Measurements from ENCODE around the gene PBX2. TPM values are rescaled to one million over a fixed set of nuclear protein-coding genes. Genes with fewer than 3 reads are reported as not detected.

PBX2 gene
- total and polyA plus RNA-seq, 10 of the 15 experiments (the other 5 are each of a cell fraction or from before 2014, with no cell fraction given) = 0.84 to 66.5 (median 20.6) TPM

DNA sequence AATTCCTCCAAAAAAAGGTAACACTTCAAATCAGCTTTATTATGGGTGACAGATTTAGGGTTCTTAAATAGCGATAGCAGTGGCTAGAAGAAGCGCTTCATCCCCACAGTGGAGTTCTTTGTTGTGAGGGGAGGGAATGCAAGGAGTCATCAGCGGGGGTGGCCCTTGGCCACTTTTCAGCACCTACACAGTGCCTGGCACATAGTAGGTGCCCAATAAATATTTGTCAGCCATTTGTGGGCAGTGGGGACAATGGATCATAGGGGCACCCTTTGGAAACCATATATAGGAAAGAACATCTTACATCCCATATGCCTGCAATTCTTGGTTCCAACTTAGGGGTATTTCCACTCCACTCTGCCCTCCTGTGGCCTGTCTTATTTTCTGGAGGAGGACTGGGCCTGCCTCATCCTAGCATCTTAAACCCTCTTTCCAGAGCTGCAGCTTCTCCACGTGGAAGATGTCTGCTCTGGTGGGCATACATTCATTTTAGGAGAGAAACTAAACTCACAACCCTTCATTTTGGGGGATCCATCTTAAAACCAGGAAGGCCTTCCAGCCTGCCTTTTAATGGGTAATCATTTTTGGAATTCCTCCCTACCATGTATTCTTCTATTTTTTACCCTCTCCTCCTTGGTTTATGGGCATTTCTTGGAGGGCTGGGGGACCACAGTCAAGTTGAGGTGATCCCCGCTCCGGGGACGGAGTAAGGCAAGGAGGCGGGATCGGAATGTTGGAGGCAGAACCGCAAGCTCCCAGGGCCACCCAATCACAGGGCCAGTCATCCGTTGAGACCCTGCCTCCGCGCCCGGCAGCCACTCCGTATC, 5.0 kb upstream of the PBX2 start (continued):
- no peak for TF ChIP-seq HDAC6 (IDR thresholded peaks at IDR 0.05; ENCODE audit: unreplicated experiment)
- TF ChIP-seq, protein P1, sequence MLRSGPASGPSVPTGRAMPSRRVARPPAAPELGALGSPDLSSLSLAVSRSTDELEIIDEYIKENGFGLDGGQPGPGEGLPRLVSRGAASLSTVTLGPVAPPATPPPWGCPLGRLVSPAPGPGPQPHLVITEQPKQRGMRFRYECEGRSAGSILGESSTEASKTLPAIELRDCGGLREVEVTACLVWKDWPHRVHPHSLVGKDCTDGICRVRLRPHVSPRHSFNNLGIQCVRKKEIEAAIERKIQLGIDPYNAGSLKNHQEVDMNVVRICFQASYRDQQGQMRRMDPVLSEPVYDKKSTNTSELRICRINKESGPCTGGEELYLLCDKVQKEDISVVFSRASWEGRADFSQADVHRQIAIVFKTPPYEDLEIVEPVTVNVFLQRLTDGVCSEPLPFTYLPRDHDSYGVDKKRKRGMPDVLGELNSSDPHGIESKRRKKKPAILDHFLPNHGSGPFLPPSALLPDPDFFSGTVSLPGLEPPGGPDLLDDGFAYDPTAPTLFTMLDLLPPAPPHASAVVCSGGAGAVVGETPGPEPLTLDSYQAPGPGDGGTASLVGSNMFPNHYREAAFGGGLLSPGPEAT (IDR thresholded peaks at IDR 0.05; ENCODE audit: low read depth) = peak; percentile 78
- no peak for TF ChIP-seq JUNB (IDR thresholded peaks at IDR 0.05)
- TF ChIP-seq BRCA1 (IDR thresholded peaks at IDR 0.05; ENCODE audit: low read depth, low read length) = no peak
- no peak for TF ChIP-seq TBL1XR1 (IDR thresholded peaks at IDR 0.05; ENCODE audit: low read depth, low read length)
- TF ChIP-seq, protein P2, sequence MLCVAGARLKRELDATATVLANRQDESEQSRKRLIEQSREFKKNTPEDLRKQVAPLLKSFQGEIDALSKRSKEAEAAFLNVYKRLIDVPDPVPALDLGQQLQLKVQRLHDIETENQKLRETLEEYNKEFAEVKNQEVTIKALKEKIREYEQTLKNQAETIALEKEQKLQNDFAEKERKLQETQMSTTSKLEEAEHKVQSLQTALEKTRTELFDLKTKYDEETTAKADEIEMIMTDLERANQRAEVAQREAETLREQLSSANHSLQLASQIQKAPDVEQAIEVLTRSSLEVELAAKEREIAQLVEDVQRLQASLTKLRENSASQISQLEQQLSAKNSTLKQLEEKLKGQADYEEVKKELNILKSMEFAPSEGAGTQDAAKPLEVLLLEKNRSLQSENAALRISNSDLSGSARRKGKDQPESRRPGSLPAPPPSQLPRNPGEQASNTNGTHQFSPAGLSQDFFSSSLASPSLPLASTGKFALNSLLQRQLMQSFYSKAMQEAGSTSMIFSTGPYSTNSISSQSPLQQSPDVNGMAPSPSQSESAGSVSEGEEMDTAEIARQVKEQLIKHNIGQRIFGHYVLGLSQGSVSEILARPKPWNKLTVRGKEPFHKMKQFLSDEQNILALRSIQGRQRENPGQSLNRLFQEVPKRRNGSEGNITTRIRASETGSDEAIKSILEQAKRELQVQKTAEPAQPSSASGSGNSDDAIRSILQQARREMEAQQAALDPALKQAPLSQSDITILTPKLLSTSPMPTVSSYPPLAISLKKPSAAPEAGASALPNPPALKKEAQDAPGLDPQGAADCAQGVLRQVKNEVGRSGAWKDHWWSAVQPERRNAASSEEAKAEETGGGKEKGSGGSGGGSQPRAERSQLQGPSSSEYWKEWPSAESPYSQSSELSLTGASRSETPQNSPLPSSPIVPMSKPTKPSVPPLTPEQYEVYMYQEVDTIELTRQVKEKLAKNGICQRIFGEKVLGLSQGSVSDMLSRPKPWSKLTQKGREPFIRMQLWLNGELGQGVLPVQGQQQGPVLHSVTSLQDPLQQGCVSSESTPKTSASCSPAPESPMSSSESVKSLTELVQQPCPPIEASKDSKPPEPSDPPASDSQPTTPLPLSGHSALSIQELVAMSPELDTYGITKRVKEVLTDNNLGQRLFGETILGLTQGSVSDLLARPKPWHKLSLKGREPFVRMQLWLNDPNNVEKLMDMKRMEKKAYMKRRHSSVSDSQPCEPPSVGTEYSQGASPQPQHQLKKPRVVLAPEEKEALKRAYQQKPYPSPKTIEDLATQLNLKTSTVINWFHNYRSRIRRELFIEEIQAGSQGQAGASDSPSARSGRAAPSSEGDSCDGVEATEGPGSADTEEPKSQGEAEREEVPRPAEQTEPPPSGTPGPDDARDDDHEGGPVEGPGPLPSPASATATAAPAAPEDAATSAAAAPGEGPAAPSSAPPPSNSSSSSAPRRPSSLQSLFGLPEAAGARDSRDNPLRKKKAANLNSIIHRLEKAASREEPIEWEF (IDR thresholded peaks at IDR 0.05; ENCODE audit: insufficient replicate concordance, low read depth, low read length) = no peak
- TF ChIP-seq EED (IDR thresholded peaks at IDR 0.05; ENCODE audit: low read depth) = peak; percentile 64
- TF ChIP-seq BMI1 (IDR thresholded peaks at IDR 0.05; ENCODE audit: borderline replicate concordance) = no peak
- TF ChIP-seq RB1 (IDR thresholded peaks at IDR 0.05; ENCODE audit: borderline replicate concordance) = peak; percentile 61; the same call in 1 of the 2 replicates
- TF ChIP-seq, protein P3, sequence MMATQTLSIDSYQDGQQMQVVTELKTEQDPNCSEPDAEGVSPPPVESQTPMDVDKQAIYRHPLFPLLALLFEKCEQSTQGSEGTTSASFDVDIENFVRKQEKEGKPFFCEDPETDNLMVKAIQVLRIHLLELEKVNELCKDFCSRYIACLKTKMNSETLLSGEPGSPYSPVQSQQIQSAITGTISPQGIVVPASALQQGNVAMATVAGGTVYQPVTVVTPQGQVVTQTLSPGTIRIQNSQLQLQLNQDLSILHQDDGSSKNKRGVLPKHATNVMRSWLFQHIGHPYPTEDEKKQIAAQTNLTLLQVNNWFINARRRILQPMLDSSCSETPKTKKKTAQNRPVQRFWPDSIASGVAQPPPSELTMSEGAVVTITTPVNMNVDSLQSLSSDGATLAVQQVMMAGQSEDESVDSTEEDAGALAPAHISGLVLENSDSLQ (IDR thresholded peaks at IDR 0.05) = no peak
- TF ChIP-seq KDM1A (IDR thresholded peaks at IDR 0.05; ENCODE audit: borderline replicate concordance) = no peak
- TF ChIP-seq RAD51 (IDR thresholded peaks at IDR 0.05) = peak; percentile 15; the same call in 1 of the 2 replicates
- TF ChIP-seq SMAD5 (IDR thresholded peaks at IDR 0.05; ENCODE audit: low read depth) = peak; percentile 51; the same call in 1 of the 2 replicates
- TF ChIP-seq CBX3 (IDR thresholded peaks at IDR 0.05; ENCODE audit: borderline replicate concordance, low read depth) = no peak
- TF ChIP-seq SREBF1 (IDR thresholded peaks at IDR 0.05; ENCODE audit: low read length) = no peak
- TF ChIP-seq POU2F2 (IDR thresholded peaks at IDR 0.05; ENCODE audit: borderline replicate concordance, low read depth, low read length) = peak; percentile 66; the same call in 1 of the 3 replicates
- peak; percentile 34; the same call in 1 of the 2 replicates for TF ChIP-seq SIN3A (IDR thresholded peaks at IDR 0.05; ENCODE audit: low read depth, low read length)
- TF ChIP-seq IRF4 (IDR thresholded peaks at IDR 0.05; ENCODE audit: low read depth, low read length) = no peak
- TF ChIP-seq EGR1 (IDR thresholded peaks at IDR 0.05; ENCODE audit: borderline replicate concordance in 1 of 2, low read depth in 2 of 2, low read length in 2 of 2) = no peak
- TF ChIP-seq, protein P4, sequence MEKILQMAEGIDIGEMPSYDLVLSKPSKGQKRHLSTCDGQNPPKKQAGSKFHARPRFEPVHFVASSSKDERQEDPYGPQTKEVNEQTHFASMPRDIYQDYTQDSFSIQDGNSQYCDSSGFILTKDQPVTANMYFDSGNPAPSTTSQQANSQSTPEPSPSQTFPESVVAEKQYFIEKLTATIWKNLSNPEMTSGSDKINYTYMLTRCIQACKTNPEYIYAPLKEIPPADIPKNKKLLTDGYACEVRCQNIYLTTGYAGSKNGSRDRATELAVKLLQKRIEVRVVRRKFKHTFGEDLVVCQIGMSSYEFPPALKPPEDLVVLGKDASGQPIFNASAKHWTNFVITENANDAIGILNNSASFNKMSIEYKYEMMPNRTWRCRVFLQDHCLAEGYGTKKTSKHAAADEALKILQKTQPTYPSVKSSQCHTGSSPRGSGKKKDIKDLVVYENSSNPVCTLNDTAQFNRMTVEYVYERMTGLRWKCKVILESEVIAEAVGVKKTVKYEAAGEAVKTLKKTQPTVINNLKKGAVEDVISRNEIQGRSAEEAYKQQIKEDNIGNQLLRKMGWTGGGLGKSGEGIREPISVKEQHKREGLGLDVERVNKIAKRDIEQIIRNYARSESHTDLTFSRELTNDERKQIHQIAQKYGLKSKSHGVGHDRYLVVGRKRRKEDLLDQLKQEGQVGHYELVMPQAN (conservative IDR thresholded peaks at IDR 0.05) = 0 out of 2 replicates have a peak, but pooled peaks have one; percentile 23
